CD4-positive, alpha-beta T cell (primary cell): ENCODE data around the gene UCK1. TPM values are rescaled to one million over a fixed set of nuclear protein-coding genes. Genes with fewer than 3 reads are reported as not detected.
A peak's percentile ranks its signal among the peaks of the same experiment; 100 is the strongest.

ENCODE experiments used
- ATAC-seq: fragments of 200-7000 bp; cut with Tn5 transposase; one replicate; pipeline ENCODE4 v1.10.0; 2022; ENCODE audit warnings: mild to moderate bottlenecking; ENCODE audit not compliant: poor library complexity
- CTCF ChIA-PET: fragments of 350-600 bp; sonication (Branson Sonifier 250); formaldehyde crosslinking; loops from one replicate; lab custom pipeline; 2021; ENCODE audit warnings: antibody characterized with exemption, inconsistent platforms; lab: Charles Lee
- POLR2A ChIA-PET: fragments of 350-600 bp; sonication (Branson Sonifier 250); formaldehyde crosslinking; loops from one replicate; lab custom pipeline; 2021; ENCODE audit warnings: antibody characterized with exemption, inconsistent platforms; lab: Charles Lee
- DNase-seq, 14 experiments: peaks; one replicate each; pipeline ENCODE4 v3.0.0-alpha.2; 2013 to 2020; ENCODE audit warnings: mixed read lengths in 2 of 14
- H3K27ac ChIP-seq, 2 donors: one replicate each; pipeline versions ENCODE4 v1.5.1 to v1.7.0; 2013; ENCODE audit warnings: low read length in 2 of 2, low read depth in 1 of 2, mild to moderate bottlenecking in 1 of 2
- H3K27me3 ChIP-seq, 2 experiments: 1 replicate in 1 of 2; 2 replicates in 1 of 2; pipeline versions ENCODE4 v1.6.1 to v1.7.0; 2013; ENCODE audit warnings: low read length in 2 of 2, control low read depth in 1 of 2, mild to moderate bottlenecking in 1 of 2, moderate library complexity in 1 of 2; ENCODE audit not compliant: insufficient read depth in 2 of 2, control insufficient read depth in 1 of 2
- H3K36me3 ChIP-seq: one replicate; pipeline ENCODE4 v1.6.1; 2013; ENCODE audit warnings: low read length, control low read depth; ENCODE audit not compliant: insufficient read depth
- H3K4me1 ChIP-seq: one replicate; pipeline ENCODE4 v1.6.1; 2013; ENCODE audit warnings: low read length, control low read depth; ENCODE audit not compliant: insufficient read depth
- H3K4me3 ChIP-seq: one replicate; pipeline ENCODE4 v1.5.1; 2013; ENCODE audit warnings: mild to moderate bottlenecking, low read length, moderate library complexity
- H3K9me3 ChIP-seq, 2 experiments: 1 replicate in 1 of 2; 2 replicates in 1 of 2; pipeline versions ENCODE4 v1.6.1 to v1.7.0; 2013; ENCODE audit warnings: low read length in 2 of 2, mild to moderate bottlenecking in 2 of 2, control low read depth in 1 of 2, moderate library complexity in 1 of 2; ENCODE audit not compliant: control insufficient read depth in 1 of 2, insufficient read depth in 1 of 2
- H3K27ac Mint-ChIP-seq: one replicate; pipeline ENCODE4 v1.8.0; 2020; ENCODE audit warnings: mixed read lengths
- H3K27me3 Mint-ChIP-seq: one replicate; pipeline ENCODE4 v1.8.0; 2021; ENCODE audit warnings: mixed read lengths
- H3K36me3 Mint-ChIP-seq: one replicate; pipeline ENCODE4 v1.8.0; 2021; ENCODE audit warnings: low read depth, mixed read lengths
- H3K4me1 Mint-ChIP-seq: one replicate; pipeline ENCODE4 v1.8.0; 2021; ENCODE audit warnings: low read depth, mixed read lengths
- H3K4me3 Mint-ChIP-seq: one replicate; pipeline ENCODE4 v1.8.0; 2020; ENCODE audit warnings: mild to moderate bottlenecking, mixed read lengths
- H3K9me3 Mint-ChIP-seq: one replicate; pipeline ENCODE4 v1.8.0; 2020; ENCODE audit warnings: mixed read lengths
- CTCF ChIP-seq: fragments of 200-600 bp; IDR thresholded peaks from one replicate; pipeline ENCODE4 v1.8.0; 2022; ENCODE audit warnings: antibody characterized with exemption, mild to moderate bottlenecking
- intact Hi-C, 2 experiments: fragments of 100-400 bp; cut with DNase I in 1 of 2; cut with micrococcal nuclease in 1 of 2; formaldehyde crosslinking; loops; one replicate each; pipeline versions ENCODE4 v1.15.1 to v1.9.0; 2023 to 2025; cut with DNase I, micrococcal nuclease
- total RNA-seq, 174 experiments: library from RNA in 2 of 174; stranded (reverse) in 2 of 174; gene quantifications; one replicate each; pipeline ENCODE4 v1.2.3 and lab custom pipeline; 2021 to 2026

UCK1 gene
- total RNA-seq, 2 experiments from 2014 or later: 22.1 to 22.5 TPM

- peaks cover 98% of the 10 kb centered on the region for H3K36me3 ChIP-seq
- no peak for TF ChIP-seq CTCF
- peaks cover 10% of the 10 kb centered on the region for H3K4me1 Mint-ChIP-seq
- DNase-seq (peak in 3 of 14 experiments; percentile 3 to 24 (median 10)), ATAC-seq (no peak)
- no peaks in the 10 kb centered on the region for H3K27me3 Mint-ChIP-seq
- H3K9me3 Mint-ChIP-seq: no peaks in the 10 kb centered on the region
- no peaks in the 10 kb centered on the region for H3K4me1 ChIP-seq
- no peaks in the 10 kb centered on the region for H3K9me3 ChIP-seq
- H3K4me3 Mint-ChIP-seq: no peak overlapping the region
- intact Hi-C loops: no loop called here
- CTCF ChIA-PET: interaction anchor here (0.7 to 1.2 kb wide), 2 partner anchors 12 to 124 kb away, joined by 3 to 5 read pairs; no protein-coding TSS in a partner anchor
- H3K27ac Mint-ChIP-seq: no peak overlapping the region
- POLR2A ChIA-PET: no interaction called here
- H3K36me3 Mint-ChIP-seq: peaks cover 89% of the 10 kb centered on the region
- no peaks in the 10 kb centered on the region for H3K27me3 ChIP-seq
- H3K27ac ChIP-seq: no peak overlapping the region
- no peak overlapping the region for H3K4me3 ChIP-seq
These were observed 57.2 kb downstream of the UCK1 start for GRCh38 chr9:131473891-131474290.

Other genes starting within 250 kb of the UCK1 start
- gene PLPP7, start 241.5 kb downstream of the UCK1 start, total RNA-seq: under 1 TPM in 1 of 2 experiments, not detected in 1; 0.22 TPM
- gene PRRC2B, start 137.2 kb downstream of the UCK1 start, total RNA-seq: 100 to 1,000 TPM; 256 to 268 TPM
- gene POMT1, start 28.3 kb downstream of the UCK1 start, total RNA-seq: 10 to 100 TPM; 50.1 to 50.5 TPM
- not detected for gene PRRT1B, start 14.3 kb upstream of the UCK1 start, total RNA-seq
- gene RAPGEF1, start 208.8 kb upstream of the UCK1 start, total RNA-seq: 100 to 1,000 TPM; 130 to 134 TPM